Calu3 (cell line): ENCODE results near the gene MAML3. TPM values are rescaled to one million over a fixed set of nuclear protein-coding genes. Genes with fewer than 3 reads are reported as not detected.

Experiments used
- BruUV-seq: library from RNA; stranded (reverse); fragments of 400-500 nt; replicated peaks from 2 replicates; lab custom pipeline; 2021; lab: Mats Ljungman, UMichigan
- CTCF ChIA-PET: fragments of 300-600 bp; sonication (Branson Sonifier 250); formaldehyde crosslinking; loops from one replicate; lab custom pipeline; 2022; ENCODE audit warnings: antibody characterized with exemption; lab: Charles Lee
- DNase-seq: peaks from one replicate; pipeline ENCODE4 v3.0.0; 2022
- H3K27ac Mint-ChIP-seq: one replicate; pipeline ENCODE4 v1.8.0; 2022; ENCODE audit warnings: mixed read lengths; ENCODE audit not compliant: unreplicated experiment
- H3K27me3 Mint-ChIP-seq: one replicate; pipeline ENCODE4 v1.8.0; 2022; ENCODE audit warnings: mixed read lengths; ENCODE audit not compliant: unreplicated experiment
- H3K36me3 Mint-ChIP-seq: one replicate; pipeline ENCODE4 v1.8.0; 2022; ENCODE audit warnings: mild to moderate bottlenecking, moderate library complexity, mixed read lengths; ENCODE audit not compliant: insufficient read depth, unreplicated experiment
- H3K4me1 Mint-ChIP-seq: one replicate; pipeline ENCODE4 v1.8.0; 2022; ENCODE audit warnings: mild to moderate bottlenecking, low read depth, mixed read lengths; ENCODE audit not compliant: unreplicated experiment
- H3K4me3 Mint-ChIP-seq: one replicate; pipeline ENCODE4 v1.8.0; 2022; ENCODE audit warnings: mild to moderate bottlenecking, low read depth, moderate library complexity, mixed read lengths; ENCODE audit not compliant: unreplicated experiment
- H3K9me3 Mint-ChIP-seq: one replicate; pipeline ENCODE4 v1.8.0; 2022; ENCODE audit warnings: low read depth, mixed read lengths; ENCODE audit not compliant: unreplicated experiment
- intact Hi-C: fragments of 100-400 bp; cut with micrococcal nuclease; formaldehyde crosslinking; loops from one replicate; pipeline ENCODE4 v1.10.0; 2022; ENCODE audit not compliant: unreplicated experiment
- total RNA-seq: library from RNA; stranded (reverse); gene quantifications from 2 replicates; pipeline ENCODE4 v1.2.3, GENCODE V29; 2022
- TF ChIP-seq, protein P1 (sequence below): fragments of 200-600 bp; IDR thresholded peaks from one replicate; pipeline ENCODE4 v1.8.0; 2022; ENCODE audit warnings: antibody characterized with exemption; ENCODE audit not compliant: unreplicated experiment

Gene MAML3
- total RNA-seq, 1 experiment from 2014 or later: 4.0 TPM

DNA sequence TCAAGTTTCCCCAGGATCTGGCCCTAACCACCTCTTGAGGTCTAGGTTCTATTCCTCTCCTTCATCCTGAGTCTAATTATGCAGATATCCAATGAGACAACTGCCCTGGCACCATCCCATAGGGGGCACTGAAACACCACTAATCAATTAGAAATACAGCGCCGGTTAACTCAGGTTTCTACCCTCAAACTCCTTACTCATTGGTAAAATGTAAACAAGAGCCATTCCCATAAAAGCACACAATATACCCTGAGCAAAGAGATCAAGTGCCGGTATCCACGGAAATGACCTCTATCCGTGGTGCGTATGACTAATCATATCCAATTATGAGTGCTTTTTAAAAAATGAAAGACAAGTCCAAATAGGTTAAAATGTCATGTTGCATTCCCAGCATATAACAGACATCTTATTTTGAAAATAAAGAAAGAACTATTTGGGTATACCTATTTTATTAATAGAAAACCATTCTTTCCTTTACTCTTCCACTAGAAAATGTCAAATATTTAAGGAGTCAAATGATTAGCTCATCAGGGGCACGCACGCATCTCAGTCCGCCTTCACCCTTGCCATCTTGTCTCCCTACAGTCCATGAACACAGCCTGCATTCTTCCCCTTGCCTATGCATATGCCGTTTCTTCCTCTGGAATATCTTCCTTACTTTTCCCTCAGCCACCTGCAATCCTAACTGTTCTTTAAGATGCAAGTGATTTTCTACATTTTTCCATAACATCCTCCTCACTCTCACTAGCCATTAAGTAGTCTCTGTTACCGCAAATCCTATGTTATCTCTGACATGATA lies 141.1 kb downstream of the MAML3 start:
- Mint-ChIP-seq H3K27ac (peak overlapping the region; percentile 15), H3K4me3 (no peak overlapping the region), H3K9me3 (no peaks in the 10 kb centered on the region), H3K36me3 (no peaks in the 10 kb centered on the region), H3K4me1 (peaks cover 16% of the 10 kb centered on the region), H3K27me3 (no peaks in the 10 kb centered on the region)
- intact Hi-C loops: loop anchor here (1.0 to 5.0 kb wide), 7 partner anchors 38 to 346 kb away; no protein-coding TSS in a partner anchor
- CTCF ChIA-PET: interaction anchor here (0.8 to 2.5 kb wide), 11 partner anchors 37 to 347 kb away, joined by 3 to 12 read pairs (median 4); partner anchors contain the start of gene MAML3
- no TSS peak for BruUV-seq
- peak; percentile 71 for DNase-seq
- TF ChIP-seq, protein P1, sequence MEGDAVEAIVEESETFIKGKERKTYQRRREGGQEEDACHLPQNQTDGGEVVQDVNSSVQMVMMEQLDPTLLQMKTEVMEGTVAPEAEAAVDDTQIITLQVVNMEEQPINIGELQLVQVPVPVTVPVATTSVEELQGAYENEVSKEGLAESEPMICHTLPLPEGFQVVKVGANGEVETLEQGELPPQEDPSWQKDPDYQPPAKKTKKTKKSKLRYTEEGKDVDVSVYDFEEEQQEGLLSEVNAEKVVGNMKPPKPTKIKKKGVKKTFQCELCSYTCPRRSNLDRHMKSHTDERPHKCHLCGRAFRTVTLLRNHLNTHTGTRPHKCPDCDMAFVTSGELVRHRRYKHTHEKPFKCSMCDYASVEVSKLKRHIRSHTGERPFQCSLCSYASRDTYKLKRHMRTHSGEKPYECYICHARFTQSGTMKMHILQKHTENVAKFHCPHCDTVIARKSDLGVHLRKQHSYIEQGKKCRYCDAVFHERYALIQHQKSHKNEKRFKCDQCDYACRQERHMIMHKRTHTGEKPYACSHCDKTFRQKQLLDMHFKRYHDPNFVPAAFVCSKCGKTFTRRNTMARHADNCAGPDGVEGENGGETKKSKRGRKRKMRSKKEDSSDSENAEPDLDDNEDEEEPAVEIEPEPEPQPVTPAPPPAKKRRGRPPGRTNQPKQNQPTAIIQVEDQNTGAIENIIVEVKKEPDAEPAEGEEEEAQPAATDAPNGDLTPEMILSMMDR: peak; percentile 48

- no TSS peak for BruUV-seq
- TF ChIP-seq, protein P1: no peak
- no peak for DNase-seq
- H3K36me3 Mint-ChIP-seq: no peaks in the 10 kb centered on the region
- CTCF ChIA-PET: interaction anchor here (0.7 kb wide), 1 partner anchor 271 kb away, joined by 3 read pairs; no protein-coding TSS in a partner anchor
- no peaks in the 10 kb centered on the region for H3K27me3 Mint-ChIP-seq
- H3K4me1 Mint-ChIP-seq: no peaks in the 10 kb centered on the region
- intact Hi-C loops: no loop called here
- H3K4me3 Mint-ChIP-seq: no peak overlapping the region
- H3K9me3 Mint-ChIP-seq: no peaks in the 10 kb centered on the region
- no peak overlapping the region for H3K27ac Mint-ChIP-seq
Observed at GRCh38 chr4:140005699-140006098, 148.3 kb downstream of the MAML3 start.

GRCh38 chr4:140004922-140005627 lies 148.9 kb downstream of the MAML3 start:
- H3K4me1 Mint-ChIP-seq: no peaks in the 10 kb centered on the region
- no peaks in the 10 kb centered on the region for H3K36me3 Mint-ChIP-seq
- H3K4me3 Mint-ChIP-seq: no peak overlapping the region
- BruUV-seq: no TSS peak
- intact Hi-C loops: no loop called here
- no peaks in the 10 kb centered on the region for H3K9me3 Mint-ChIP-seq
- DNase-seq: no peak
- TF ChIP-seq, protein P1: no peak
- no peak overlapping the region for H3K27ac Mint-ChIP-seq
- no peaks in the 10 kb centered on the region for H3K27me3 Mint-ChIP-seq
- CTCF ChIA-PET: interaction anchor here (0.7 kb wide), 1 partner anchor 271 kb away, joined by 3 read pairs; no protein-coding TSS in a partner anchor

DNA sequence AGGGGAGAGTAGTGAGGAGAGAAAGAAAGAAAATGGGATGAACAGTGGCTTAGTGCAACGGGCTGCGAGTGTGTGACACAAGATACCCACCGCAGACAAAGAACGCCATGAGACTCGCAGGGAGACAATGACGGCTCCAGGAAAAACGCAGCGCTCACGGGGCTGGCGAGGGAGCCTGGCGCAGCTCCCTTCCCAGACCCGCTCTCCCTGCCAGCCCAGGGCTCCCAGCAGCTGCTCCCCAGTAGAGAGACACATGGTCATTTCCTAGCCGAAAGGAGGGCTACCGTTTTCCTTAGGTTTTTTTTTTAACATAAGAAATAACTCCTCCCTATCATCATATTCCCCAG lies 149.5 kb downstream of the MAML3 start:
- intact Hi-C loops: no loop called here

More for the DNA sequence above, 149.5 kb downstream of the MAML3 start:
- H3K4me1 Mint-ChIP-seq: no peaks in the 10 kb centered on the region
- no peaks in the 10 kb centered on the region for H3K27me3 Mint-ChIP-seq
- no TSS peak for BruUV-seq
- TF ChIP-seq, protein P1: no peak
- H3K27ac Mint-ChIP-seq: no peak overlapping the region
- CTCF ChIA-PET: no interaction called here
- no peaks in the 10 kb centered on the region for H3K36me3 Mint-ChIP-seq
- no peak for DNase-seq
- H3K9me3 Mint-ChIP-seq: no peaks in the 10 kb centered on the region
- H3K4me3 Mint-ChIP-seq: no peak overlapping the region
